ENCODE results near the gene NR1D2. TPM values are rescaled to one million over a fixed set of nuclear protein-coding genes. Genes with fewer than 3 reads are reported as not detected.

Gene NR1D2
- total RNA-seq, 1 donor from 2014 or later, result 6.1 TPM

GRCh38 chr3:23976555-23976954 lies 31.5 kb downstream of the NR1D2 start:
- TF ChIP-seq CTCF (conservative IDR thresholded peaks at IDR 0.05; ENCODE audit: low read depth, low read length), result no peak

GRCh38 chr3:23979569-23979968 lies 34.5 kb downstream of the NR1D2 start:
- no peak overlapping the region for H3K4me3 ChIP-seq (ENCODE audit: low read depth, low read length)
- DNase-seq (ENCODE audit: low read depth), result no peak
- TF ChIP-seq CTCF (conservative IDR thresholded peaks at IDR 0.05; ENCODE audit: low read depth, low read length), result no peak

More at GRCh38 chr3:23976555-23976954, 31.5 kb downstream of the NR1D2 start:
- no peak for DNase-seq (ENCODE audit: low read depth)
- no peak overlapping the region for H3K4me3 ChIP-seq (ENCODE audit: low read depth, low read length)

GRCh38 chr3:23981136-23981535 lies 36.0 kb downstream of the NR1D2 start:
- TF ChIP-seq CTCF (conservative IDR thresholded peaks at IDR 0.05; ENCODE audit: low read depth, low read length), result no peak
- DNase-seq (ENCODE audit: low read depth), result no peak
- no peak overlapping the region for H3K4me3 ChIP-seq (ENCODE audit: low read depth, low read length)

GRCh38 chr3:23981955-23982354 lies 36.9 kb downstream of the NR1D2 start:
- TF ChIP-seq CTCF (conservative IDR thresholded peaks at IDR 0.05; ENCODE audit: low read depth, low read length), result no peak
- H3K4me3 ChIP-seq (ENCODE audit: low read depth, low read length), result no peak overlapping the region
- no peak for DNase-seq (ENCODE audit: low read depth)

- no peak overlapping the region for H3K4me3 ChIP-seq (ENCODE audit: low read depth, low read length)
- DNase-seq (ENCODE audit: low read depth), result no peak
- no peak for TF ChIP-seq CTCF (conservative IDR thresholded peaks at IDR 0.05; ENCODE audit: low read depth, low read length)
These were observed 39.8 kb downstream of the NR1D2 start for GRCh38 chr3:23984934-23985333.

GRCh38 chr3:23985747-23986544 lies 40.9 kb downstream of the NR1D2 start:
- no peak overlapping the region for H3K4me3 ChIP-seq (ENCODE audit: low read depth, low read length)
- no peak for TF ChIP-seq CTCF (conservative IDR thresholded peaks at IDR 0.05; ENCODE audit: low read depth, low read length)

GRCh38 chr3:23987356-23987755 lies 42.3 kb downstream of the NR1D2 start:
- no peak overlapping the region for H3K4me3 ChIP-seq (ENCODE audit: low read depth, low read length)
- TF ChIP-seq CTCF (conservative IDR thresholded peaks at IDR 0.05; ENCODE audit: low read depth, low read length), result no peak
- DNase-seq (ENCODE audit: low read depth), result no peak

More at GRCh38 chr3:23985747-23986544, 40.9 kb downstream of the NR1D2 start:
- no peak for DNase-seq (ENCODE audit: low read depth)
